ENCODE measurements around the gene ATP8A2.

DNA sequence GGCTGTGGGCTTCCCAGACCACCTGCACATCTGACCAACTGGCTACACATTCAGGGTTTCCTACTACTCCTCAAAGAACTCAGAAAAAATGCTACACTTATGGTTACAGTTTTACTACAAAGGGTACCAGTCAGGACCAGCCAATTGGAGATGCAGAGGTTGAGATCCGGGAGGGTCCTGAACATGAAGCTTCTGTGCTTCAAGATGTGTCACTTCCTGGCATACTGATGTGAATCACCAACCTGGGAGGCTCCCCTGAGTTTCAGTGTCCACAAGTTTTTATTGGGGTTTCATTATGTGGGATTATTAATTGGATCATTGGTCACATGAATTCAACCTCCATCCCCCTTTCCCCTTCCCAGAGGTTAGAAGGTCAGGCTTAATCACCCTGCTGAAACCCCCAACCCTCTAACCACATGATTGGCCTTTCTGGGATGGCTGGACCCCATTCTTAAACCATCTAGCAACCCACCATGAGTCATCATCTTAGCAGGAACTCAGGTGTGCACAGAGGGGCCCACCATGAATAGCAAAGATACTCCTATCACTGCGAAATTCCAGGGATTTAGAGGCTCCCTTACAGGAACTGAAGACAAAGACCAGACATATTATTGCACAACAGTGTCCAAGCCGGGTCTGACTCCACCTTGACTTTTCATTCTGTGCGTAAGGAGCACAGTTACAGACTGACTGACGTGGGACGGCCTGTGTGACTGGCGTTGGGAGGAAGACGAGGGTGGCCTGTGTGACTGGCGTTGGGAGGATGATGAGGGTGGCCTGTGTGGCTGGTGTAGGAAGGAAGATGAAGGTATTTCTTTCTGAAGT, 90.7 kb downstream of the ATP8A2 start:
- TF ChIP-seq, protein P1, sequence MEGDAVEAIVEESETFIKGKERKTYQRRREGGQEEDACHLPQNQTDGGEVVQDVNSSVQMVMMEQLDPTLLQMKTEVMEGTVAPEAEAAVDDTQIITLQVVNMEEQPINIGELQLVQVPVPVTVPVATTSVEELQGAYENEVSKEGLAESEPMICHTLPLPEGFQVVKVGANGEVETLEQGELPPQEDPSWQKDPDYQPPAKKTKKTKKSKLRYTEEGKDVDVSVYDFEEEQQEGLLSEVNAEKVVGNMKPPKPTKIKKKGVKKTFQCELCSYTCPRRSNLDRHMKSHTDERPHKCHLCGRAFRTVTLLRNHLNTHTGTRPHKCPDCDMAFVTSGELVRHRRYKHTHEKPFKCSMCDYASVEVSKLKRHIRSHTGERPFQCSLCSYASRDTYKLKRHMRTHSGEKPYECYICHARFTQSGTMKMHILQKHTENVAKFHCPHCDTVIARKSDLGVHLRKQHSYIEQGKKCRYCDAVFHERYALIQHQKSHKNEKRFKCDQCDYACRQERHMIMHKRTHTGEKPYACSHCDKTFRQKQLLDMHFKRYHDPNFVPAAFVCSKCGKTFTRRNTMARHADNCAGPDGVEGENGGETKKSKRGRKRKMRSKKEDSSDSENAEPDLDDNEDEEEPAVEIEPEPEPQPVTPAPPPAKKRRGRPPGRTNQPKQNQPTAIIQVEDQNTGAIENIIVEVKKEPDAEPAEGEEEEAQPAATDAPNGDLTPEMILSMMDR (IDR thresholded peaks at IDR 0.05), result no peak
- no peak for TF ChIP-seq ZFX (IDR thresholded peaks at IDR 0.05; ENCODE audit: borderline replicate concordance)

Measured in 22Rv1 (cell line).